ENCODE data around the gene ERRFI1. TPM values are rescaled to one million over a fixed set of nuclear protein-coding genes. Genes with fewer than 3 reads are reported as not detected.

Gene ERRFI1
- polyA plus RNA-seq, 3 donors = 0.08 to 1.5 (median 0.28) TPM

- no peaks in the 10 kb centered on the region for H4K20me1 ChIP-seq (ENCODE audit: insufficient read depth, low read length)
- no peak overlapping the region for H2AFZ ChIP-seq (ENCODE audit: insufficient read depth, low read depth, low read length, poor library complexity, severe bottlenecking)
- DNase-seq = no peak
- 100% methylated on average over 4 of the region's 4 CpGs for WGBS (ENCODE audit: insufficient coverage)
- intact Hi-C loops (cut with micrococcal nuclease) = no loop called here
- Mint-ChIP-seq H3K4me1 (peaks cover 19% of the 10 kb centered on the region), H3K9me3 (peaks cover 0 to under 1% (median 0%) of the 10 kb centered on the region in 7 donors), H3K36me3 (peaks cover 6 to 7% of the 10 kb centered on the region in 2 donors), H3K4me3 (no peak overlapping the region), H3K27ac (no peak overlapping the region), H3K27me3 (ENCODE audit: low read depth in 3 of 3) (peaks cover 0 to 7% (median 0%) of the 10 kb centered on the region in 3 donors)
- no peaks in the 10 kb centered on the region for H3K36me3 ChIP-seq (replicated peaks in 1 of 2; ENCODE audit: control insufficient read depth in 1 of 2, insufficient read depth in 2 of 2, low read length in 2 of 2)
- H3K9ac ChIP-seq (ENCODE audit: insufficient read depth, low read length, poor library complexity, severe bottlenecking) = no peak overlapping the region
- H3K27me3 ChIP-seq (ENCODE audit: control insufficient read depth in 2 of 2, insufficient read depth in 2 of 2, low read length in 2 of 2) = no peaks in the 10 kb centered on the region
- no peak overlapping the region for H3K4me2 ChIP-seq (replicated peaks; ENCODE audit: extremely low read depth, low read length, poor library complexity, severe bottlenecking)
- no peaks in the 10 kb centered on the region for H3K9me3 ChIP-seq (replicated peaks in 1 of 2; ENCODE audit: control insufficient read depth in 1 of 2, insufficient read depth in 1 of 2, low read length in 2 of 2)
- no peak for TF ChIP-seq CTCF (IDR thresholded peaks at IDR 0.05)
- H3K79me2 ChIP-seq (ENCODE audit: insufficient read depth, low read length) = no peaks in the 10 kb centered on the region
- peaks cover 17 to 21% of the 10 kb centered on the region in 2 donors for H3K4me1 ChIP-seq (ENCODE audit: control insufficient read depth in 1 of 2, insufficient read depth in 2 of 2, low read length in 2 of 2)
- H3K4me3 ChIP-seq (replicated peaks in 1 of 3; ENCODE audit: low read depth in 2 of 3, low read length in 3 of 3) = no peak overlapping the region
- H3K27ac ChIP-seq (ENCODE audit: low read depth in 1 of 2, low read length in 2 of 2) = no peak overlapping the region
Observed at GRCh38 chr1:8002921-8003320, 23.2 kb downstream of the ERRFI1 start.

GRCh38 chr1:8002329-8002910, 23.7 kb downstream of the ERRFI1 start:
- no peak overlapping the region for H3K4me3 ChIP-seq (replicated peaks in 1 of 3; ENCODE audit: low read depth in 2 of 3, low read length in 3 of 3)
- H3K4me2 ChIP-seq (replicated peaks; ENCODE audit: extremely low read depth, low read length, poor library complexity, severe bottlenecking) = no peak overlapping the region
- H3K27me3 ChIP-seq (ENCODE audit: control insufficient read depth in 2 of 2, insufficient read depth in 2 of 2, low read length in 2 of 2) = no peaks in the 10 kb centered on the region
- 100% methylated on average over 3 of the region's 6 CpGs for WGBS (ENCODE audit: insufficient coverage)
- no peak for TF ChIP-seq CTCF (IDR thresholded peaks at IDR 0.05)
- H3K9ac ChIP-seq (ENCODE audit: insufficient read depth, low read length, poor library complexity, severe bottlenecking) = no peak overlapping the region
- H3K27ac ChIP-seq (ENCODE audit: low read depth in 1 of 2, low read length in 2 of 2) = no peak overlapping the region
- peaks cover 0 to 4% (median 2%) of the 10 kb centered on the region in 7 donors for H3K9me3 Mint-ChIP-seq
- H3K4me1 ChIP-seq (ENCODE audit: control insufficient read depth in 1 of 2, insufficient read depth in 2 of 2, low read length in 2 of 2) = peaks cover 17 to 21% of the 10 kb centered on the region in 2 donors
- DNase-seq = no peak
- H3K36me3 ChIP-seq (replicated peaks in 1 of 2; ENCODE audit: control insufficient read depth in 1 of 2, insufficient read depth in 2 of 2, low read length in 2 of 2) = no peaks in the 10 kb centered on the region
- intact Hi-C loops (cut with micrococcal nuclease) = no loop called here
- H3K36me3 Mint-ChIP-seq = peaks cover 6 to 10% of the 10 kb centered on the region in 2 donors
- peak overlapping the region in 1 of 7 donors; percentile 21 for H3K27ac Mint-ChIP-seq
- peaks cover 19% of the 10 kb centered on the region for H3K4me1 Mint-ChIP-seq
- H3K27me3 Mint-ChIP-seq (ENCODE audit: low read depth in 3 of 3) = peaks cover 0 to 7% (median 0%) of the 10 kb centered on the region in 3 donors
- no peak overlapping the region for H3K4me3 Mint-ChIP-seq
- no peaks in the 10 kb centered on the region for H3K9me3 ChIP-seq (replicated peaks in 1 of 2; ENCODE audit: control insufficient read depth in 1 of 2, insufficient read depth in 1 of 2, low read length in 2 of 2)
- H3K79me2 ChIP-seq (ENCODE audit: insufficient read depth, low read length) = no peaks in the 10 kb centered on the region
- no peaks in the 10 kb centered on the region for H4K20me1 ChIP-seq (ENCODE audit: insufficient read depth, low read length)
- no peak overlapping the region for H2AFZ ChIP-seq (ENCODE audit: insufficient read depth, low read depth, low read length, poor library complexity, severe bottlenecking)
